HepG2 (cell line): ENCODE measurements around the gene CD276. TPM values are rescaled to one million over a fixed set of nuclear protein-coding genes. Genes with fewer than 3 reads are reported as not detected.

Source experiments
- ATAC-seq: fragments of 200-7000 bp; cut with Tn5 transposase; 3 replicates; pipeline ENCODE4 v1.9.1; 2020; ENCODE audit warnings: mild to moderate bottlenecking, moderate library complexity
- BruUV-seq: library from RNA; stranded (reverse); fragments of 400-500 nt; replicated peaks from 2 replicates; lab custom pipeline; 2021; lab: Mats Ljungman, UMichigan
- CTCF ChIA-PET: fragments of 300-600 bp; formaldehyde crosslinking; extraction: SDS; loops from one replicate; lab custom pipeline; 2021; ENCODE audit warnings: low total read pairs, inconsistent platforms, low intra/inter-chr PET ratio; lab: Yijun Ruan, JAX
- POLR2A ChIA-PET: fragments of 350-600 bp; sonication (Branson Sonifier 250); formaldehyde crosslinking; loops from one replicate; lab custom pipeline; 2020; ENCODE audit warnings: antibody characterized with exemption, inconsistent platforms; lab: Yijun Ruan, JAX
- DNase-seq: peaks from one replicate; pipeline ENCODE4 v3.0.0-alpha.2; 2015; ENCODE audit warnings: low spot score
- FAIRE-seq: peaks from 3 replicates; lab custom pipeline; 2011; peaks lifted over from hg19 to GRCh38; lab: Jason Lieb, UNC
- H2AFZ ChIP-seq: one replicate; pipeline ENCODE4 v1.6.1; 2011; ENCODE audit warnings: low read length, inconsistent platforms
- H3K27ac ChIP-seq: fragments of 300-600 bp; 3 replicates; pipeline ENCODE4 v1.8.0; 2011; ENCODE audit warnings: mixed run types, mild to moderate bottlenecking, mixed read lengths, low read length, inconsistent platforms; ENCODE audit not compliant: insufficient read depth; ENCODE audit errors: extremely low read length
- H3K27me3 ChIP-seq, 2 experiments: fragments of 200-600 bp in 1 of 2; 2 replicates in 1 of 2; 3 replicates in 1 of 2; pipeline versions ENCODE4 v1.6.0 to v1.8.0; 2011; ENCODE audit warnings: low read length in 2 of 2, mild to moderate bottlenecking in 2 of 2, moderate library complexity in 2 of 2, inconsistent platforms in 1 of 2; ENCODE audit not compliant: insufficient read depth in 2 of 2, control insufficient read depth in 1 of 2
- H3K36me3 ChIP-seq, 2 experiments: fragments of 200-600 bp in 1 of 2; replicated peaks in 1 of 2; 2 replicates in 1 of 2; 3 replicates in 1 of 2; pipeline versions ENCODE4 v1.5.1 to v1.8.0; 2011; ENCODE audit warnings: low read length in 2 of 2, inconsistent platforms in 1 of 2; ENCODE audit not compliant: insufficient read depth in 2 of 2, control insufficient read depth in 1 of 2
- H3K4me1 ChIP-seq: 2 replicates; pipeline ENCODE4 v1.5.1; 2012; ENCODE audit warnings: low read length, inconsistent platforms; ENCODE audit not compliant: insufficient read depth
- H3K4me2 ChIP-seq: 2 replicates; pipeline ENCODE4 v1.6.0; 2011; ENCODE audit warnings: low read depth, low read length, inconsistent platforms
- H3K4me3 ChIP-seq, 3 experiments: fragments of 200-600 bp in 1 of 3; sonication (generic), shearing (Covaris generic) in 1 of 3; replicated peaks in 1 of 3; 2 replicates each; pipeline ENCODE4 v1.5.1; 2011 to 2016; ENCODE audit warnings: low read length in 3 of 3, inconsistent platforms in 2 of 3, low read depth in 2 of 3, mild to moderate bottlenecking in 2 of 3, control low read depth in 1 of 3, mixed read lengths in 1 of 3; ENCODE audit not compliant: insufficient read depth in 1 of 3
- H3K79me2 ChIP-seq: one replicate; pipeline ENCODE4 v1.6.1; 2011; ENCODE audit warnings: low read length, inconsistent platforms; ENCODE audit not compliant: insufficient read depth
- H3K9ac ChIP-seq: 2 replicates; pipeline ENCODE4 v1.6.0; 2011; ENCODE audit warnings: mild to moderate bottlenecking, low read depth, low read length, inconsistent platforms; ENCODE audit not compliant: insufficient read depth
- H3K9me3 ChIP-seq: 2 replicates; pipeline ENCODE4 v1.5.1; 2012; ENCODE audit warnings: mild to moderate bottlenecking, low read length
- H4K20me1 ChIP-seq: 2 replicates; pipeline ENCODE4 v1.6.0; 2011; ENCODE audit warnings: inconsistent platforms, mild to moderate bottlenecking, low read length, moderate library complexity; ENCODE audit not compliant: insufficient read depth
- BHLHE40 ChIP-seq: IDR thresholded peaks from 2 replicates; pipeline ENCODE4 v1.6.1; 2011; ENCODE audit warnings: low read length, improper control_type of control experiment
- PHF21A ChIP-seq: sonication (generic); formaldehyde crosslinking; IDR thresholded peaks from 2 replicates; pipeline ENCODE4 v1.5.0; 2020; ENCODE audit warnings: mild to moderate bottlenecking, missing genetic modification reagents
- POLR2A ChIP-seq, 2 experiments: IDR thresholded peaks; 2 replicates each; pipeline ENCODE4 v1.6.1; 2011; ENCODE audit warnings: low read depth in 2 of 2, low read length in 2 of 2, mild to moderate bottlenecking in 1 of 2, moderate library complexity in 1 of 2; ENCODE audit not compliant: insufficient read depth in 1 of 2
- STAT5B ChIP-seq: sonication (generic); formaldehyde crosslinking; IDR thresholded peaks from 2 replicates; pipeline ENCODE4 v1.4.0; 2020; ENCODE audit warnings: missing genetic modification reagents
- TBX3 ChIP-seq: fragments of 450-650 bp; IDR thresholded peaks from 2 replicates; pipeline ENCODE4 v1.6.1; 2017; ENCODE audit warnings: antibody characterized with exemption, mild to moderate bottlenecking, inconsistent platforms, borderline replicate concordance
- ZNF138 ChIP-seq: sonication (generic); formaldehyde crosslinking; IDR thresholded peaks from 2 replicates; pipeline ENCODE4 v1.5.0; 2020; ENCODE audit warnings: mild to moderate bottlenecking, low read depth, missing genetic modification reagents
- ZNF224 ChIP-seq: sonication (generic); formaldehyde crosslinking; IDR thresholded peaks from 2 replicates; pipeline ENCODE4 v1.5.0; 2020; ENCODE audit warnings: mild to moderate bottlenecking, missing genetic modification reagents
- ZNF350 ChIP-seq: sonication (generic); formaldehyde crosslinking; IDR thresholded peaks from 2 replicates; pipeline ENCODE4 v1.4.0; 2020; ENCODE audit warnings: mild to moderate bottlenecking, low read depth, missing genetic modification reagents, borderline replicate concordance
- ZNF451 ChIP-seq: sonication (generic); formaldehyde crosslinking; IDR thresholded peaks from 2 replicates; pipeline ENCODE4 v1.5.0; 2020; ENCODE audit warnings: mild to moderate bottlenecking, missing genetic modification reagents
- ZNF564 ChIP-seq: sonication (generic); formaldehyde crosslinking; IDR thresholded peaks from 2 replicates; pipeline ENCODE4 v1.8.1; 2023; ENCODE audit warnings: mild to moderate bottlenecking, missing genetic modification reagents
- WGBS: methylation state at CpG from one replicate; pipeline ENCODE4 v1.1.6; 2017; ENCODE audit warnings: low lambda C conversion rate; 5-methylcytosine and 5-hydroxymethylcytosine counted together
- in situ Hi-C: cut with HindIII; loops from 2 replicates; pipeline ENCODE4 v1.10.0; 2017; ENCODE audit warnings: low pct_unique_long_range_greater_than_20kb; ENCODE audit not compliant: extremely low pct_ligation_motif_present
- intact Hi-C: fragments of 100-400 bp; cut with micrococcal nuclease; formaldehyde crosslinking; loops from one replicate; pipeline ENCODE4 v1.10.0; 2022; ENCODE audit not compliant: unreplicated experiment
- polyA plus RNA-seq, 8 experiments: library from polyadenylated mRNA; depleted of rRNA in 3 of 8; stranded (reverse) in 7 of 8; unstranded in 1 of 8; fragments of >200 nt; fragmentation: Illumina TruSeq in 4 of 8; extraction: Trizol in 4 of 8; gene quantifications; 2 replicates each; pipeline versions ENCODE4 v1.2.1 to v1.2.3, GENCODE V29; 2011 to 2016; ENCODE audit warnings: low read depth in 4 of 8, missing spikeins in 1 of 8, mixed read lengths in 1 of 8; ENCODE audit not compliant: insufficient read depth in 1 of 8
- total RNA-seq, 5 experiments: library from RNA; depleted of rRNA; stranded (reverse); fragments of >200 nt; fragmentation: Illumina TruSeq; extraction: Trizol; gene quantifications; 2 replicates each; pipeline ENCODE4 v1.2.3, GENCODE V29; 2016; ENCODE audit warnings: low read depth in 1 of 5
- TF ChIP-seq, protein P1 (sequence below): IDR thresholded peaks from 2 replicates; pipeline ENCODE4 v1.6.1; 2018; ENCODE audit warnings: missing genetic modification reagents, mild to moderate bottlenecking, missing compliant biosample characterization
- TF ChIP-seq, protein P2 (sequence below): IDR thresholded peaks from 2 replicates; pipeline ENCODE4 v1.4.0; 2020; ENCODE audit warnings: mild to moderate bottlenecking, missing genetic modification reagents
- TF ChIP-seq, protein P3 (sequence below): sonication (generic); formaldehyde crosslinking; IDR thresholded peaks from 2 replicates; pipeline ENCODE4 v1.4.0; 2020; ENCODE audit warnings: missing genetic modification reagents

The CD276 gene
- total and polyA plus RNA-seq, 2 of the 13 experiments (the other 11 are each of a cell fraction or from before 2014, with no cell fraction given) = 24.6 to 55.2 TPM

DNA sequence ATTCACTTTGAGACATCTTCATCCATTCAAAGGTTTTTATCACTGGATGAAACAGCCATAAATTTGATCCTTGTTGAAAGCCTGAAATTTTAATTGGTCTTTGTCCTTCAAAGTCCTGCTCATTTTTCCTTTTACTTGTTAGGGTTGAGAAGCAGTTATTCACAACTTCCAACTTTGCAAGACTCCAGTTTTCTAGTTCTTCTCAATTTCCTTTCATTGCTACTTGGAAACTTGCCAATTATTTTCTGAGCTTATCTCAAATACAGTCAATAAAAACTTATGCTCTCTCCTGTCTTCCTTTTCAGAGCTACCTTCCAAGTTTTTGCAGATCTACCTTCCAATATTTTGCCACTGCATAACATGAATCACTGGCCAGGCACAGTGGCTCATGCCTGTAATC lies 23.7 kb upstream of the CD276 start:
- in situ Hi-C loops (no loop called here), intact Hi-C loops (no loop called here)
- TF ChIP-seq, protein P1, sequence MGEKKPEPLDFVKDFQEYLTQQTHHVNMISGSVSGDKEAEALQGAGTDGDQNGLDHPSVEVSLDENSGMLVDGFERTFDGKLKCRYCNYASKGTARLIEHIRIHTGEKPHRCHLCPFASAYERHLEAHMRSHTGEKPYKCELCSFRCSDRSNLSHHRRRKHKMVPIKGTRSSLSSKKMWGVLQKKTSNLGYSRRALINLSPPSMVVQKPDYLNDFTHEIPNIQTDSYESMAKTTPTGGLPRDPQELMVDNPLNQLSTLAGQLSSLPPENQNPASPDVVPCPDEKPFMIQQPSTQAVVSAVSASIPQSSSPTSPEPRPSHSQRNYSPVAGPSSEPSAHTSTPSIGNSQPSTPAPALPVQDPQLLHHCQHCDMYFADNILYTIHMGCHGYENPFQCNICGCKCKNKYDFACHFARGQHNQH (CRISPR knock-in tag) = no peak
- FAIRE-seq = no peak
- H4K20me1 ChIP-seq = no peaks in the 10 kb centered on the region
- DNase-seq = no peak
- no peak overlapping the region for H3K4me2 ChIP-seq
- H3K9ac ChIP-seq = no peak overlapping the region
- no peaks in the 10 kb centered on the region for H3K9me3 ChIP-seq
- BruUV-seq = no TSS peak
- H3K36me3 ChIP-seq = no peaks in the 10 kb centered on the region
- H3K27ac ChIP-seq = no peak overlapping the region
- no peak overlapping the region for H2AFZ ChIP-seq
- no peaks in the 10 kb centered on the region for H3K4me1 ChIP-seq
- POLR2A ChIA-PET = no interaction called here
- no peak overlapping the region for H3K4me3 ChIP-seq
- H3K79me2 ChIP-seq = no peaks in the 10 kb centered on the region
- ATAC-seq = no peak
- CTCF ChIA-PET = no interaction called here
- H3K27me3 ChIP-seq = peaks cover 0 to 9% of the 10 kb centered on the region in 2 experiments; a peak in 2 of 5 replicates

- Histone ChIP-seq H2AFZ (no peak overlapping the region), H3K27me3 (peaks cover 0 to 45% of the 10 kb centered on the region in 2 experiments; a peak in 4 of 5 replicates), H3K9me3 (no peaks in the 10 kb centered on the region), H3K4me3 (no peak overlapping the region), H3K4me2 (no peak overlapping the region), H3K27ac (no peak overlapping the region), H3K4me1 (no peaks in the 10 kb centered on the region), H3K36me3 (no peaks in the 10 kb centered on the region), H3K79me2 (no peaks in the 10 kb centered on the region), H3K9ac (no peak overlapping the region), H4K20me1 (no peaks in the 10 kb centered on the region)
- BruUV-seq = no TSS peak
- WGBS = 65% methylated on average over 1 of the region's 1 CpG
- CTCF ChIA-PET = no interaction called here
- ATAC-seq = no peak
- no peak for FAIRE-seq
- in situ Hi-C loops = no loop called here
- POLR2A ChIA-PET = no interaction called here
- intact Hi-C loops = no loop called here
- no peak for DNase-seq
- TF ChIP-seq ZNF138 (CRISPR knock-in tag) (no peak), ZNF350 (CRISPR knock-in tag) (no peak), ZNF224 (CRISPR knock-in tag) (no peak), PHF21A (CRISPR knock-in tag) (no peak), STAT5B (CRISPR knock-in tag) (no peak), POLR2A (IDR thresholded peaks at IDR 0.05; ENCODE audit: insufficient read depth in 1 of 2, low read depth in 2 of 2, low read length in 2 of 2) (no peak), TBX3 (no peak), ZNF564 (no peak), ZNF451 (CRISPR knock-in tag) (no peak), BHLHE40 (no peak)
- TF ChIP-seq, protein P2, sequence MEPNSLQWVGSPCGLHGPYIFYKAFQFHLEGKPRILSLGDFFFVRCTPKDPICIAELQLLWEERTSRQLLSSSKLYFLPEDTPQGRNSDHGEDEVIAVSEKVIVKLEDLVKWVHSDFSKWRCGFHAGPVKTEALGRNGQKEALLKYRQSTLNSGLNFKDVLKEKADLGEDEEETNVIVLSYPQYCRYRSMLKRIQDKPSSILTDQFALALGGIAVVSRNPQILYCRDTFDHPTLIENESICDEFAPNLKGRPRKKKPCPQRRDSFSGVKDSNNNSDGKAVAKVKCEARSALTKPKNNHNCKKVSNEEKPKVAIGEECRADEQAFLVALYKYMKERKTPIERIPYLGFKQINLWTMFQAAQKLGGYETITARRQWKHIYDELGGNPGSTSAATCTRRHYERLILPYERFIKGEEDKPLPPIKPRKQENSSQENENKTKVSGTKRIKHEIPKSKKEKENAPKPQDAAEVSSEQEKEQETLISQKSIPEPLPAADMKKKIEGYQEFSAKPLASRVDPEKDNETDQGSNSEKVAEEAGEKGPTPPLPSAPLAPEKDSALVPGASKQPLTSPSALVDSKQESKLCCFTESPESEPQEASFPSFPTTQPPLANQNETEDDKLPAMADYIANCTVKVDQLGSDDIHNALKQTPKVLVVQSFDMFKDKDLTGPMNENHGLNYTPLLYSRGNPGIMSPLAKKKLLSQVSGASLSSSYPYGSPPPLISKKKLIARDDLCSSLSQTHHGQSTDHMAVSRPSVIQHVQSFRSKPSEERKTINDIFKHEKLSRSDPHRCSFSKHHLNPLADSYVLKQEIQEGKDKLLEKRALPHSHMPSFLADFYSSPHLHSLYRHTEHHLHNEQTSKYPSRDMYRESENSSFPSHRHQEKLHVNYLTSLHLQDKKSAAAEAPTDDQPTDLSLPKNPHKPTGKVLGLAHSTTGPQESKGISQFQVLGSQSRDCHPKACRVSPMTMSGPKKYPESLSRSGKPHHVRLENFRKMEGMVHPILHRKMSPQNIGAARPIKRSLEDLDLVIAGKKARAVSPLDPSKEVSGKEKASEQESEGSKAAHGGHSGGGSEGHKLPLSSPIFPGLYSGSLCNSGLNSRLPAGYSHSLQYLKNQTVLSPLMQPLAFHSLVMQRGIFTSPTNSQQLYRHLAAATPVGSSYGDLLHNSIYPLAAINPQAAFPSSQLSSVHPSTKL = no peak
- TF ChIP-seq, protein P3, sequence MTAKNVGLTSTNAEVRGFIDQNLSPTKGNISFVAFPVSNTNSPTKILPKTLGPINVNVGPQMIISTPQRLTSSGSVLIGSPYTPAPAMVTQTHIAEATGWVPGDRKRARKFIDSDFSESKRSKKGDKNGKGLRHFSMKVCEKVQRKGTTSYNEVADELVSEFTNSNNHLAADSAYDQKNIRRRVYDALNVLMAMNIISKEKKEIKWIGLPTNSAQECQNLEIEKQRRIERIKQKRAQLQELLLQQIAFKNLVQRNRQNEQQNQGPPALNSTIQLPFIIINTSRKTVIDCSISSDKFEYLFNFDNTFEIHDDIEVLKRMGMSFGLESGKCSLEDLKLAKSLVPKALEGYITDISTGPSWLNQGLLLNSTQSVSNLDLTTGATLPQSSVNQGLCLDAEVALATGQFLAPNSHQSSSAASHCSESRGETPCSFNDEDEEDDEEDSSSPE (CRISPR knock-in tag) = no peak
Measured at GRCh38 chr15:73674587-73674986, 9.6 kb upstream of the CD276 start.
